K562 (cell line): Measurements from ENCODE around the gene RASSF1. TPM values are rescaled to one million over a fixed set of nuclear protein-coding genes. Genes with fewer than 3 reads are reported as not detected.

ENCODE experiments used
- CREB1 ChIP-seq, 2 experiments: sonication (generic) in 1 of 2; formaldehyde crosslinking in 1 of 2; IDR thresholded peaks; 2 replicates each; pipeline versions ENCODE4 v1.6.1 to v1.8.0; 2012 to 2022; ENCODE audit warnings: inconsistent platforms in 1 of 2, mild to moderate bottlenecking in 1 of 2, missing genetic modification reagents in 1 of 2, moderate library complexity in 1 of 2
- E2F6 ChIP-seq, 2 experiments: IDR thresholded peaks; 2 replicates each; pipeline ENCODE4 v1.6.1; 2011; ENCODE audit warnings: borderline replicate concordance in 1 of 2, control low read depth in 1 of 2, low read depth in 1 of 2, low read length in 1 of 2, mild to moderate bottlenecking in 1 of 2, mixed read lengths in 1 of 2, moderate library complexity in 1 of 2; ENCODE audit not compliant: insufficient read depth in 1 of 2, insufficient read length in 1 of 2, poor library complexity in 1 of 2, severe bottlenecking in 1 of 2; ENCODE audit errors: extremely low read depth in 1 of 2
- EP400 ChIP-seq: fragments of 450-650 bp; IDR thresholded peaks from 2 replicates; pipeline ENCODE4 v1.6.1; 2017; ENCODE audit warnings: antibody characterized with exemption, mild to moderate bottlenecking, moderate library complexity
- HCFC1 ChIP-seq: IDR thresholded peaks from 2 replicates; pipeline ENCODE4 v1.6.1; 2012; ENCODE audit warnings: low read depth, low read length, improper control_type of control experiment
- HDAC3 ChIP-seq: fragments of 450-650 bp; IDR thresholded peaks from 2 replicates; pipeline ENCODE4 v1.6.1; 2018; ENCODE audit warnings: borderline replicate concordance, mild to moderate bottlenecking, moderate library complexity; ENCODE audit not compliant: partially characterized antibody
- JUN ChIP-seq, 2 experiments: sonication (generic) in 1 of 2; formaldehyde crosslinking in 1 of 2; IDR thresholded peaks; 2 replicates each; pipeline versions ENCODE4 v1.6.1 to v1.8.0; 2012 to 2022; ENCODE audit warnings: borderline replicate concordance in 2 of 2, mild to moderate bottlenecking in 2 of 2, improper control_type of control experiment in 1 of 2, low read depth in 1 of 2, low read length in 1 of 2, missing genetic modification reagents in 1 of 2
- MEIS2 ChIP-seq: fragments of 450-650 bp; IDR thresholded peaks from 2 replicates; pipeline ENCODE4 v1.6.1; 2014; ENCODE audit warnings: mild to moderate bottlenecking; ENCODE audit not compliant: partially characterized antibody
- ZBTB1 ChIP-seq: sonication (generic); formaldehyde crosslinking; IDR thresholded peaks from 2 replicates; pipeline ENCODE4 v1.8.1; 2023; ENCODE audit warnings: missing genetic modification reagents, low read depth, mild to moderate bottlenecking, borderline replicate concordance
- ZBTB9 ChIP-seq: fragments of 450-650 bp; formaldehyde crosslinking; IDR thresholded peaks from 2 replicates; pipeline ENCODE4 v1.4.0; 2020; ENCODE audit warnings: mild to moderate bottlenecking, moderate library complexity
- ZNF212 ChIP-seq: fragments of 450-650 bp; formaldehyde crosslinking; IDR thresholded peaks from 2 replicates; pipeline ENCODE4 v1.4.0; 2020; ENCODE audit warnings: mild to moderate bottlenecking
- polyA plus RNA-seq, 8 experiments: library from polyadenylated mRNA; depleted of rRNA in 4 of 8; stranded (reverse) in 5 of 8; unstranded in 3 of 8; fragments of >200 nt; fragmentation: Nextera tagmentation in 2 of 8; fragmentation: Illumina TruSeq in 1 of 8; extraction: Ambion mirVana in 2 of 8; extraction: Trizol in 1 of 8; gene quantifications; 2 replicates each; pipeline versions ENCODE4 v1.2.1 to v1.2.3, GENCODE V29; 2011 to 2014; ENCODE audit warnings: inconsistent platforms in 1 of 8, missing spikeins in 1 of 8
- total RNA-seq, 7 experiments: library from RNA; depleted of rRNA in 6 of 7; stranded (reverse); fragments of >200 nt in 6 of 7; fragmentation: Illumina TruSeq in 2 of 7; extraction: Trizol in 2 of 7; gene quantifications; 2 replicates each; pipeline versions ENCODE4 v1.2.1 to v1.2.3, GENCODE V29; 2011 to 2021; ENCODE audit warnings: low replicate concordance in 1 of 7
- TF ChIP-seq, protein P1 (sequence below): fragments of 200-600 bp; sonication (generic); IDR thresholded peaks from one replicate; pipeline ENCODE4 v1.6.1; 2012; ENCODE audit warnings: mild to moderate bottlenecking, low read depth, low read length, inconsistent platforms

The RASSF1 gene
- total and polyA plus RNA-seq, 9 of the 15 experiments (the other 6 are each of a cell fraction or from before 2014, with no cell fraction given): 3.6 to 57.1 (median 24.6) TPM

DNA sequence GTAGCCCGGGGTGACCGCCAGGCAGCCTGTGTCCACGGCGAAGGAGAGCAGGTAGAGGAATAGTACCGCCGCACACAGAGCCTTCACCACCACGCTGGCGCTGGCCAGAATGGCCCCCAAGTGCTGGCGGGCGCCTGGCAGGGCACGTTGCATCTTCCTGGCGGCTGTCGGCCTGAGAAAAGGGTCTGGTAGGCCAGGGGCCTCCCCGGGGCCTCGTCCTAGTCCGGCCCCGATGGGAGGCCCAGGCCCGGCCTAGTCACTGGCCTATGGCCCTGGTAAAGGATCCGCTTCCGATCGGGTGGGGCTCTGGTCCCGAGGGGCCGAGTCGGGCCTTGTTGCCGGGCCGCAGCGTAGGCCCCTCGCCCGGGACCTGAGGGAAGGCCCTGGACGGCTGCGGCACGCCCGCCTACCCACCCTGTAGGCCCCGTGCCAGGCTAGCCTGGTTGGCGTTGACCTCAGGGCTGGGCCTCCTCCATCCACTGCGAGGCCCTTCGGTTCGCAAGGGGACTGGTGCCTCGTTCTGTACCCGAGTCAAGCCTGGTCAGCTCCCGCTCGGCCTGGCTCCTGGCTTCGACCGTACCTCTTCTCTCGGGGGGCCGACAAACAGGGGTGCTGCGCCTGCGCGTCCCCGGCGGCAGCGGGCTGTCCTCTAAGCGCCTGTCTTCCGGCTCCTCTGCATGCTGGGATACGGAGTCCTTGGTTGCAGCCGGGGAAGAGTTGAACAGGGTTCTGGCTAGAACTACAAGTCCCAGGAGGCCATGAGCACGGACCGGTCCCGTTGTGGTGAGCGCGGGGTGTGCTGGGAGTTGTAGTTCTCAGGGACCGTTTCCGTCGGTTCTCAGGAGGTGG, 18.5 kb upstream of the RASSF1 start, which contains the start of gene TMEM115 (continued):
- TF ChIP-seq, protein P1, sequence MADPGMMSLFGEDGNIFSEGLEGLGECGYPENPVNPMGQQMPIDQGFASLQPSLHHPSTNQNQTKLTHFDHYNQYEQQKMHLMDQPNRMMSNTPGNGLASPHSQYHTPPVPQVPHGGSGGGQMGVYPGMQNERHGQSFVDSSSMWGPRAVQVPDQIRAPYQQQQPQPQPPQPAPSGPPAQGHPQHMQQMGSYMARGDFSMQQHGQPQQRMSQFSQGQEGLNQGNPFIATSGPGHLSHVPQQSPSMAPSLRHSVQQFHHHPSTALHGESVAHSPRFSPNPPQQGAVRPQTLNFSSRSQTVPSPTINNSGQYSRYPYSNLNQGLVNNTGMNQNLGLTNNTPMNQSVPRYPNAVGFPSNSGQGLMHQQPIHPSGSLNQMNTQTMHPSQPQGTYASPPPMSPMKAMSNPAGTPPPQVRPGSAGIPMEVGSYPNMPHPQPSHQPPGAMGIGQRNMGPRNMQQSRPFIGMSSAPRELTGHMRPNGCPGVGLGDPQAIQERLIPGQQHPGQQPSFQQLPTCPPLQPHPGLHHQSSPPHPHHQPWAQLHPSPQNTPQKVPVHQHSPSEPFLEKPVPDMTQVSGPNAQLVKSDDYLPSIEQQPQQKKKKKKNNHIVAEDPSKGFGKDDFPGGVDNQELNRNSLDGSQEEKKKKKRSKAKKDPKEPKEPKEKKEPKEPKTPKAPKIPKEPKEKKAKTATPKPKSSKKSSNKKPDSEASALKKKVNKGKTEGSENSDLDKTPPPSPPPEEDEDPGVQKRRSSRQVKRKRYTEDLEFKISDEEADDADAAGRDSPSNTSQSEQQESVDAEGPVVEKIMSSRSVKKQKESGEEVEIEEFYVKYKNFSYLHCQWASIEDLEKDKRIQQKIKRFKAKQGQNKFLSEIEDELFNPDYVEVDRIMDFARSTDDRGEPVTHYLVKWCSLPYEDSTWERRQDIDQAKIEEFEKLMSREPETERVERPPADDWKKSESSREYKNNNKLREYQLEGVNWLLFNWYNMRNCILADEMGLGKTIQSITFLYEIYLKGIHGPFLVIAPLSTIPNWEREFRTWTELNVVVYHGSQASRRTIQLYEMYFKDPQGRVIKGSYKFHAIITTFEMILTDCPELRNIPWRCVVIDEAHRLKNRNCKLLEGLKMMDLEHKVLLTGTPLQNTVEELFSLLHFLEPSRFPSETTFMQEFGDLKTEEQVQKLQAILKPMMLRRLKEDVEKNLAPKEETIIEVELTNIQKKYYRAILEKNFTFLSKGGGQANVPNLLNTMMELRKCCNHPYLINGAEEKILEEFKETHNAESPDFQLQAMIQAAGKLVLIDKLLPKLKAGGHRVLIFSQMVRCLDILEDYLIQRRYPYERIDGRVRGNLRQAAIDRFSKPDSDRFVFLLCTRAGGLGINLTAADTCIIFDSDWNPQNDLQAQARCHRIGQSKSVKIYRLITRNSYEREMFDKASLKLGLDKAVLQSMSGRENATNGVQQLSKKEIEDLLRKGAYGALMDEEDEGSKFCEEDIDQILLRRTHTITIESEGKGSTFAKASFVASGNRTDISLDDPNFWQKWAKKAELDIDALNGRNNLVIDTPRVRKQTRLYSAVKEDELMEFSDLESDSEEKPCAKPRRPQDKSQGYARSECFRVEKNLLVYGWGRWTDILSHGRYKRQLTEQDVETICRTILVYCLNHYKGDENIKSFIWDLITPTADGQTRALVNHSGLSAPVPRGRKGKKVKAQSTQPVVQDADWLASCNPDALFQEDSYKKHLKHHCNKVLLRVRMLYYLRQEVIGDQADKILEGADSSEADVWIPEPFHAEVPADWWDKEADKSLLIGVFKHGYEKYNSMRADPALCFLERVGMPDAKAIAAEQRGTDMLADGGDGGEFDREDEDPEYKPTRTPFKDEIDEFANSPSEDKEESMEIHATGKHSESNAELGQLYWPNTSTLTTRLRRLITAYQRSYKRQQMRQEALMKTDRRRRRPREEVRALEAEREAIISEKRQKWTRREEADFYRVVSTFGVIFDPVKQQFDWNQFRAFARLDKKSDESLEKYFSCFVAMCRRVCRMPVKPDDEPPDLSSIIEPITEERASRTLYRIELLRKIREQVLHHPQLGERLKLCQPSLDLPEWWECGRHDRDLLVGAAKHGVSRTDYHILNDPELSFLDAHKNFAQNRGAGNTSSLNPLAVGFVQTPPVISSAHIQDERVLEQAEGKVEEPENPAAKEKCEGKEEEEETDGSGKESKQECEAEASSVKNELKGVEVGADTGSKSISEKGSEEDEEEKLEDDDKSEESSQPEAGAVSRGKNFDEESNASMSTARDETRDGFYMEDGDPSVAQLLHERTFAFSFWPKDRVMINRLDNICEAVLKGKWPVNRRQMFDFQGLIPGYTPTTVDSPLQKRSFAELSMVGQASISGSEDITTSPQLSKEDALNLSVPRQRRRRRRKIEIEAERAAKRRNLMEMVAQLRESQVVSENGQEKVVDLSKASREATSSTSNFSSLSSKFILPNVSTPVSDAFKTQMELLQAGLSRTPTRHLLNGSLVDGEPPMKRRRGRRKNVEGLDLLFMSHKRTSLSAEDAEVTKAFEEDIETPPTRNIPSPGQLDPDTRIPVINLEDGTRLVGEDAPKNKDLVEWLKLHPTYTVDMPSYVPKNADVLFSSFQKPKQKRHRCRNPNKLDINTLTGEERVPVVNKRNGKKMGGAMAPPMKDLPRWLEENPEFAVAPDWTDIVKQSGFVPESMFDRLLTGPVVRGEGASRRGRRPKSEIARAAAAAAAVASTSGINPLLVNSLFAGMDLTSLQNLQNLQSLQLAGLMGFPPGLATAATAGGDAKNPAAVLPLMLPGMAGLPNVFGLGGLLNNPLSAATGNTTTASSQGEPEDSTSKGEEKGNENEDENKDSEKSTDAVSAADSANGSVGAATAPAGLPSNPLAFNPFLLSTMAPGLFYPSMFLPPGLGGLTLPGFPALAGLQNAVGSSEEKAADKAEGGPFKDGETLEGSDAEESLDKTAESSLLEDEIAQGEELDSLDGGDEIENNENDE: no peak
- TF ChIP-seq E2F6 (IDR thresholded peaks at IDR 0.05; ENCODE audit: borderline replicate concordance in 1 of 2, extremely low read depth in 1 of 2, insufficient read depth in 1 of 2, insufficient read length in 1 of 2, low read depth in 1 of 2, low read length in 1 of 2, poor library complexity in 1 of 2, severe bottlenecking in 1 of 2): peak in 1 of 2 experiments; percentile 56
- peak; percentile 67 for TF ChIP-seq JUN (IDR thresholded peaks at IDR 0.05; ENCODE audit: borderline replicate concordance, low read depth, low read length)
- no peak for TF ChIP-seq JUN (CRISPR knock-in tag; IDR thresholded peaks at IDR 0.05; ENCODE audit: borderline replicate concordance)
- no peak for TF ChIP-seq ZNF212 (CRISPR knock-in tag)
- peak; percentile 37; the same call in 1 of the 2 replicates for TF ChIP-seq EP400
- no peak for TF ChIP-seq ZBTB1 (CRISPR knock-in tag)
- TF ChIP-seq MEIS2: peak; percentile 67
- no peak for TF ChIP-seq HDAC3
- peak; percentile 99 for TF ChIP-seq HCFC1
- peak; percentile 74 for TF ChIP-seq CREB1 (IDR thresholded peaks at IDR 0.05)
- TF ChIP-seq CREB1 (CRISPR knock-in tag; IDR thresholded peaks at IDR 0.05): peak; percentile 80
- peak; percentile 64 for TF ChIP-seq ZBTB9 (CRISPR knock-in tag)
